Mesothelial cell of epicardium (in vitro differentiated cells): Measurements from ENCODE around the gene RPUSD2. TPM values are rescaled to one million over a fixed set of nuclear protein-coding genes. Genes with fewer than 3 reads are reported as not detected.

Source experiments
- DNase-seq, 2 experiments: peaks; one replicate each; pipeline ENCODE4 v3.0.0; 2021; ENCODE audit warnings: low spot score in 2 of 2; ENCODE audit not compliant: unreplicated experiment in 2 of 2
- H3K27ac Mint-ChIP-seq: 2 replicates; pipeline ENCODE4 v1.8.0; 2021; ENCODE audit warnings: mixed read lengths
- H3K27me3 Mint-ChIP-seq: 2 replicates; pipeline ENCODE4 v1.8.0; 2021; ENCODE audit warnings: low read depth, mixed read lengths
- H3K36me3 Mint-ChIP-seq: 2 replicates; pipeline ENCODE4 v1.8.0; 2021; ENCODE audit warnings: mixed read lengths
- H3K4me1 Mint-ChIP-seq: 2 replicates; pipeline ENCODE4 v1.8.0; 2021; ENCODE audit warnings: mixed read lengths
- H3K4me3 Mint-ChIP-seq: 2 replicates; pipeline ENCODE4 v1.8.0; 2021; ENCODE audit warnings: mild to moderate bottlenecking, moderate library complexity, mixed read lengths
- H3K9me3 Mint-ChIP-seq: 2 replicates; pipeline ENCODE4 v1.8.0; 2021; ENCODE audit warnings: mixed read lengths
- total RNA-seq: library from RNA; stranded (reverse); gene quantifications from 3 replicates; pipeline ENCODE4 v1.2.1, GENCODE V29; 2021
- TF ChIP-seq, protein P1 (sequence below): fragments of 200-600 bp; sonication (generic); IDR thresholded peaks from one replicate; pipeline ENCODE4 v1.5.0; 2021; ENCODE audit warnings: antibody characterized with exemption; ENCODE audit not compliant: unreplicated experiment

The RPUSD2 gene, protein sequence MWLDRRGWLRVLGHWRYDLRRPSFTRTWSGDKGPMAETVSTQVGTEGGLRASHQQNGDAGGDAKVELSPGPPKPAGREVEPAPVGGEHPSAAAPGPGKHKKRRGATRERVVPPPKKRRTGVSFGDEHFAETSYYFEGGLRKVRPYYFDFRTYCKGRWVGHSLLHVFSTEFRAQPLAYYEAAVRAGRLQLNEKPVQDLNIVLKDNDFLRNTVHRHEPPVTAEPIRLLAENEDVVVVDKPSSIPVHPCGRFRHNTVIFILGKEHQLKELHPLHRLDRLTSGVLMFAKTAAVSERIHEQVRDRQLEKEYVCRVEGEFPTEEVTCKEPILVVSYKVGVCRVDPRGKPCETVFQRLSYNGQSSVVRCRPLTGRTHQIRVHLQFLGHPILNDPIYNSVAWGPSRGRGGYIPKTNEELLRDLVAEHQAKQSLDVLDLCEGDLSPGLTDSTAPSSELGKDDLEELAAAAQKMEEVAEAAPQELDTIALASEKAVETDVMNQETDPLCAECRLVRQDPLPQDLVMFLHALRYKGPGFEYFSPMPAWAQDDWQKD
- 11.9 to 14.5 TPM (median 13.0 TPM) in 3 replicates for total RNA-seq

DNA sequence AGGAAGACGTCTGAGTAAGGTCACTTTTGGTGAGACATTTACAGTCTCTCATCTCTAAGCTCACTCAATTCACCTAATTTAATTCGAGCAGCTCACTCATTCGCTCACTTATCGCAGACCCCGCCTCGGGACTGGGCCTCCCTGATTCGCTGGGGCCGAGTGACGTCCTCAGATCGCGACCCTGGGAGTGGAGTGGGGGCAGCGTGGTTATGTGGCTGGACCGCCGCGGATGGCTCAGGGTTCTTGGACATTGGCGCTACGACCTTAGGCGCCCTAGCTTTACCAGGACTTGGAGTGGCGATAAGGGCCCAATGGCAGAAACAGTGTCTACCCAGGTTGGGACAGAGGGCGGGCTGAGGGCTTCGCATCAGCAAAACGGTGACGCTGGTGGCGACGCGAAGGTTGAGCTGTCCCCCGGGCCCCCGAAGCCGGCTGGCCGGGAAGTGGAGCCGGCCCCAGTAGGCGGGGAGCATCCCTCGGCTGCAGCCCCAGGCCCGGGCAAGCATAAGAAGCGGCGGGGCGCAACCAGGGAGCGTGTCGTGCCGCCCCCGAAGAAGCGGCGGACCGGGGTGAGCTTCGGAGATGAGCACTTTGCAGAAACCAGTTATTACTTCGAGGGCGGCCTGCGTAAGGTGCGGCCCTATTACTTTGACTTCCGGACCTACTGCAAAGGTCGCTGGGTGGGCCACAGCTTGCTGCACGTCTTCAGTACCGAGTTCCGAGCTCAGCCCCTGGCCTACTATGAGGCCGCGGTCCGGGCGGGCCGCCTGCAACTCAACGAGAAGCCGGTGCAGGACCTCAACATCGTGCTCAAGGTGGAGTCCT, at the start of gene RPUSD2:
Gene RPUSD2, plus strand, starts transcription at position 171 of the 825 bp plus-strand sequence. Its CDS starts 39 bp downstream, at position 210.
- H3K27me3 Mint-ChIP-seq: no peaks in the 10 kb centered on the region
- peak within 1 kb of the TSS; percentile 97 for H3K4me3 Mint-ChIP-seq
- peaks cover 24% of the 10 kb centered on the region for H3K4me1 Mint-ChIP-seq
- no peaks in the 10 kb centered on the region for H3K9me3 Mint-ChIP-seq
- TF ChIP-seq, protein P1, sequence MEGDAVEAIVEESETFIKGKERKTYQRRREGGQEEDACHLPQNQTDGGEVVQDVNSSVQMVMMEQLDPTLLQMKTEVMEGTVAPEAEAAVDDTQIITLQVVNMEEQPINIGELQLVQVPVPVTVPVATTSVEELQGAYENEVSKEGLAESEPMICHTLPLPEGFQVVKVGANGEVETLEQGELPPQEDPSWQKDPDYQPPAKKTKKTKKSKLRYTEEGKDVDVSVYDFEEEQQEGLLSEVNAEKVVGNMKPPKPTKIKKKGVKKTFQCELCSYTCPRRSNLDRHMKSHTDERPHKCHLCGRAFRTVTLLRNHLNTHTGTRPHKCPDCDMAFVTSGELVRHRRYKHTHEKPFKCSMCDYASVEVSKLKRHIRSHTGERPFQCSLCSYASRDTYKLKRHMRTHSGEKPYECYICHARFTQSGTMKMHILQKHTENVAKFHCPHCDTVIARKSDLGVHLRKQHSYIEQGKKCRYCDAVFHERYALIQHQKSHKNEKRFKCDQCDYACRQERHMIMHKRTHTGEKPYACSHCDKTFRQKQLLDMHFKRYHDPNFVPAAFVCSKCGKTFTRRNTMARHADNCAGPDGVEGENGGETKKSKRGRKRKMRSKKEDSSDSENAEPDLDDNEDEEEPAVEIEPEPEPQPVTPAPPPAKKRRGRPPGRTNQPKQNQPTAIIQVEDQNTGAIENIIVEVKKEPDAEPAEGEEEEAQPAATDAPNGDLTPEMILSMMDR: no peak
- H3K36me3 Mint-ChIP-seq: peaks cover 15% of the 10 kb centered on the region
- H3K27ac Mint-ChIP-seq: peak within 1 kb of the TSS; percentile 96
- DNase-seq: peak; percentile 81 to 95

DNA sequence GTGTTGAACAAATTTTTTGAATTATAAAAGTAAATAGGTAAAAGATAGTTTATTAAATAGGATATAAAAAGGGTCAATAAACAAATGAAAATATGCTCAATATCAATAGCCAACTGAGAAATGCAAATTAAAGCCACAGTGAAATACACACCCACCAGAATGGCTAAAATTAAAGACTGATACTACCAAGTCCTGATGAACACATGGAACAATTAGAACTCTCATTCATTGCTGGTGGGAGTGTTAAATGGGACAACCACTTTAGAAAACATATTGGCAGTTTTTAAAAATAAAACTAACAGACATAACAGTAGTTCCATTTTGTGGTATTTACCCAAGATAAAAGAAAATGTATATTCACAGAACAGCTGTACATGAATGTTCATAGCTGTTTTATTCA, 45.5 kb upstream of the RPUSD2 start:
- Mint-ChIP-seq H3K27me3 (no peaks in the 10 kb centered on the region), H3K4me3 (no peak overlapping the region), H3K36me3 (peaks cover 1% of the 10 kb centered on the region), H3K4me1 (peaks cover 2% of the 10 kb centered on the region), H3K9me3 (no peaks in the 10 kb centered on the region), H3K27ac (no peak overlapping the region)
- no peak for DNase-seq
- TF ChIP-seq, protein P1: no peak

DNA sequence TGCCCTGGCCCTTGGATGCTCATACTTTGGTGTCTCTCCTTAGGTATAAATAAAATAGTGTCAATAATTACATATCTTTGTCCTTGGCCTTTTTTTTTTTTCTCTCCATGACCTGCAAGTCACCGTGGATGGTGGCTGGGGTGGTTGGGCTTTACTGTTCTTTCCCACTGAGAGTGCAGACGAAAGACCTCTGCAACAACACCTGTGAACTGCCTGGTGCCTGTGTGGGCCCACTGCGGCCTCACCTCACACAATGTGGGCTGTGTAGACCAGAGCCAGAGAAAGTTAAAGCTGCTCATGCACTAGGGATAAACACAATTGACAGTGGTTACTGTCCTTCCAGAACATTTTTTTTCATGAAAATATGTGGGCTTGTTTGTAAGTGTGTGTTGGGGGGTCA, 43.2 kb upstream of the RPUSD2 start:
- no peaks in the 10 kb centered on the region for H3K9me3 Mint-ChIP-seq
- DNase-seq: no peak
- H3K27ac Mint-ChIP-seq: no peak overlapping the region
- peaks cover 3% of the 10 kb centered on the region for H3K36me3 Mint-ChIP-seq
- H3K27me3 Mint-ChIP-seq: no peaks in the 10 kb centered on the region
- H3K4me3 Mint-ChIP-seq: no peak overlapping the region
- no peaks in the 10 kb centered on the region for H3K4me1 Mint-ChIP-seq
- TF ChIP-seq, protein P1: no peak

DNA sequence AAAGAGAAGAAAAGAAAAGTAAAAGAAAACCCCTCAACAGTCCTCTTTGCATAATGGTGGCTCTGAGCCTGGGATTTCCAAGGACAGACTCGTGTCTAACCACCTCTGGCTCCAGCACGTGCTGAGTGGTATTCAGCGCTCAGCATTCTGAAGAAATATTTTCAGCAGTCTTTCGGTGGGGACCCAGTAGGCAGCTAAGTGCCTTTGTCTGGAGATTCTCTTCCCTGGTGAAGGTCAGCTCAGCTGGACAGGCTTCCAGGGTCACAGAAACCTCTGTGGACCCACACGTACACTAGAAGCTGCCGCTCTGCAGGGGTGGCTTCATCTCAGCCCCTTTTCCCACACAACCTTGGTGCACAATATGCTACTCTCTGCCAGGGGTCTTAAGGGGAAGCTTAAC, 40.3 kb upstream of the RPUSD2 start:
- DNase-seq: no peak
- peaks cover 3% of the 10 kb centered on the region for H3K36me3 Mint-ChIP-seq
- no peak overlapping the region for H3K27ac Mint-ChIP-seq
- no peak overlapping the region for H3K4me3 Mint-ChIP-seq
- no peaks in the 10 kb centered on the region for H3K4me1 Mint-ChIP-seq
- TF ChIP-seq, protein P1: no peak
- no peaks in the 10 kb centered on the region for H3K27me3 Mint-ChIP-seq
- no peaks in the 10 kb centered on the region for H3K9me3 Mint-ChIP-seq

DNA sequence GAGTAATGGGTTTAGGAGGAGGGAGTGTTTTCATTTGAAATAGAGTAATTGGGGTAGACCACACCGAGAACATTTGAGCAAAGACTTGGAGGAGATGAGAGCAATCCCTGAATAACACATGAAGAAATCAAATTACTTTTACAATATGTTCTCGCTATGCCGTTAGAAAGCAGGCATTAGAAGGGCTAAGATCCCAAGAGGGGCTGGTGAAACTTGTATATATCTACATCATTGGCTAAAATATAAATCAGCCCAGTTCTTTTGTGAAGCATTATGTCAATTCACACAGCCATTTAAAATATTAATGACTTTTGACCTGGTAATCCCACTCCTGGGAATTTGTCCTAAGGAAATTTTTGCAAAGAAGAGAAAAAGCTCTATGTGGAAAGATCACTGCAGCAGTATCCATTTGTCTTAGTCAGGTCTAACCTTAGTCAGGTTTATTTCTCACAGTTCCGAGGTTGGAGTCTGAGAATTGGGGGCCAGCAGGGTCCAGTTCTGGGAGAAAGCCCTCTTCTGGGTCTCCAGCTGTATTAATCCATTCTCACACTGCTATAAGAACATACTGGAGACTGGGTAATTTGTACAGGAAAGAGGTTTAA, 35.2 kb upstream of the RPUSD2 start:
- H3K36me3 Mint-ChIP-seq: peaks cover 2% of the 10 kb centered on the region
- H3K9me3 Mint-ChIP-seq: no peaks in the 10 kb centered on the region
- peaks cover 20% of the 10 kb centered on the region for H3K4me1 Mint-ChIP-seq
- no peak overlapping the region for H3K27ac Mint-ChIP-seq
- no peaks in the 10 kb centered on the region for H3K27me3 Mint-ChIP-seq
- TF ChIP-seq, protein P1: no peak
- no peak for DNase-seq
- no peak overlapping the region for H3K4me3 Mint-ChIP-seq
